Uterus (tissue), 4 donors: ENCODE results near the gene USP30. TPM values are rescaled to one million over a fixed set of nuclear protein-coding genes. Genes with fewer than 3 reads are reported as not detected.

Source experiments
- DNase-seq, 2 donors: peaks; one replicate each; pipeline ENCODE4 v3.0.0-alpha.2; 2019 to 2020
- H3K27ac ChIP-seq, 2 donors: fragments of 200-600 bp; sonication (generic); 1 replicate in 1 of 2; 2 replicates in 1 of 2; pipeline ENCODE4 v1.5.1; 2016 to 2018
- H3K27me3 ChIP-seq, 2 donors: fragments of 200-600 bp; sonication (generic); one replicate each; pipeline ENCODE4 v1.5.1; 2018 to 2019; ENCODE audit warnings: control low read depth in 1 of 2
- H3K36me3 ChIP-seq, 2 donors: fragments of 200-600 bp; sonication (generic); one replicate each; pipeline ENCODE4 v1.5.1; 2019; ENCODE audit warnings: control low read depth in 1 of 2
- H3K4me1 ChIP-seq, 2 donors: fragments of 200-600 bp; sonication (generic); one replicate each; pipeline ENCODE4 v1.5.1; 2018 to 2019; ENCODE audit warnings: control low read depth in 1 of 2
- H3K4me3 ChIP-seq, 2 donors: fragments of 200-600 bp; sonication (generic); 1 replicate in 1 of 2; 2 replicates in 1 of 2; pipeline ENCODE4 v1.5.1; 2018 to 2019; ENCODE audit warnings: mild to moderate bottlenecking in 1 of 2
- H3K9me3 ChIP-seq, 2 donors: fragments of 200-600 bp; sonication (generic); one replicate each; pipeline ENCODE4 v1.5.1; 2019; ENCODE audit warnings: control low read depth in 1 of 2
- CTCF ChIP-seq, 4 experiments: fragments of 200-600 bp in 2 of 4; fragments of 450-650 bp in 2 of 4; sonication (generic) in 2 of 4; IDR thresholded peaks; one replicate each; pipeline ENCODE4 v1.5.1; 2016 to 2019; ENCODE audit warnings: antibody characterized with exemption in 4 of 4, mild to moderate bottlenecking in 2 of 4, moderate library complexity in 1 of 4
- POLR2A ChIP-seq, 2 donors: fragments of 450-650 bp; IDR thresholded peaks; one replicate each; pipeline ENCODE4 v1.6.1; 2016; ENCODE audit warnings: antibody characterized with exemption in 2 of 2, mild to moderate bottlenecking in 1 of 2, moderate library complexity in 1 of 2
- intact Hi-C: fragments of 100-400 bp; cut with DNase I; formaldehyde crosslinking; loops from one replicate; pipeline ENCODE4 v1.15.1; 2023; ENCODE audit warnings: low total_unique reads
- total RNA-seq, 4 donors: library from RNA; depleted of rRNA in 3 of 4; stranded (reverse); fragments of >200 nt in 3 of 4; gene quantifications; one replicate each; pipeline versions ENCODE4 v1.1.0 to v1.2.4, GENCODE V29; 2014 to 2023
- donor health status: DM: yes; HTN: yes; CAD: no.

The USP30 gene
- total RNA-seq, 4 donors from 2014 or later, result 4.1 to 20.2 (median 14.9) TPM

DNA sequence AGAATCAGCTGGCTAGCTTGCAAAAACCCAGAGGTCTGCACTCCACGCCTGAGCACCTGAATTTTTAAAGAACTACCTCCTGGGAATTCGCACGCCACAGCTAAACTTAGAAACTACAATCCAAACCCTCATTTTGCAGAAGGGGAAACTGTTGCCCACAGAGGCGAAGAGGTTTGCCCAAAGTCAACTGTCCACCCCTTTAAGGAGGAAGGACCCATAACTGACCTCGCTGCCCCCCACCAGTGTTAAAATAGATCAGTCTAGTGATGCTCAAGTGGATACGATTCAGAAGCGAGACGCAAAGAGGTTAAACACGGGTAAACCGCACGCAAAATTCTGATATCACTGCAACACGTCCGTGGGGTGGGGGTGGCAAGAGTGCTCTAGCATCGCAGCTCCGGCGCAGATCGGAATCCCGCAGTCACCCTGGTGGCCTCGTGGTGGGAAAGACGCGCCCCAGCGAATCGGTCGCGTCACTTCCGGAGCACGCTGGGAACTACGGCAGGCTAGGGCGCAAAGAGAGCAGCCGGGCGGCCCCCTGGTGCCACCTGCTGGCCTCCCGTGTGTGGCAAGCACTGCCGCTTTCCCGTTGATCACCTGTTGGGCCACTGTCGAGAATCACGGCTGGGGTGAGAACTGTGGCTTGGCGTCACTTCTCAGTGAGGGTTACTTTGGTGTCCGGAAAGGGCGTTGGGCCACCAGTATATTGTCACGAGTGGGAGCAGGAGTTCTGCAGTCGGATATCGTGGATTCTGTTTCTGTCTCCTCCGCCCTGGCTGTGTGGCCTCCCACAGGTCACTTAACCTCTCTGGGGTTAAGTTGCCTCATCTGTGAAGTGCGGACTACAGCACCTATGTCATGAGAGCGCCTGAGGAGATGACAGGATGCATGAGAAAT, 40.9 kb downstream of the USP30 start, which contains the start of gene ALKBH2:
Gene ALKBH2, minus strand, starts transcription at position 451 of the 897 bp plus-strand sequence. CDS start 686 bp downstream, outside the sequence.
- Histone ChIP-seq H3K9me3 (no peaks in the 10 kb centered on the region), H3K27me3 (no peaks in the 10 kb centered on the region), H3K36me3 (no peaks in the 10 kb centered on the region), H3K4me3 (peak within 1 kb of the TSS; percentile 49 to 50), H3K4me1 (peaks cover 10 to 17% of the 10 kb centered on the region in 2 donors), H3K27ac (peak within 1 kb of the TSS; percentile 62 to 78)
- TF ChIP-seq POLR2A (IDR thresholded peaks at IDR 0.05), result peak; percentile 17 to 49
- TF ChIP-seq CTCF (IDR thresholded peaks at IDR 0.05), result peak; percentile 97 to 99 (median 98)
- intact Hi-C loops, result loop anchor here (10.0 kb wide), 1 partner anchor 528 kb away; the partner anchor contains the start of genes ISCU and SART3
- DNase-seq, result peak; percentile 90 to 92

DNA sequence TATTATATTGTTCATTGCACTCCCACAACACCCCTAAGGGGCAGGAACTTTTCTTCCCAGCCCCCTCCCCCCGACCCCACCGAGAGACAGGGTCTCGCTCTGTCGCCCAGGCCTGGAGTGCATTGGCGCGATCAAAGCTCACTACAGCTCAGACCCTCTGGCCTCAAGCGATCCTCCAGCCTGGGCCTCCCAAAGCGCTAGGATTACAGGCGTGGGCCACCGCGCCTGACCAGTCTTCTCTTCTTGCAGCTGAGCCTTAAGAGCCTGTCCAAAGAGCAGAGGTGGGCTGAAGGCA, 44.7 kb downstream of the USP30 start:
- Histone ChIP-seq H3K36me3 (no peaks in the 10 kb centered on the region), H3K27ac (no peak overlapping the region), H3K4me1 (peaks cover 10 to 17% of the 10 kb centered on the region in 2 donors), H3K9me3 (no peaks in the 10 kb centered on the region), H3K27me3 (no peaks in the 10 kb centered on the region), H3K4me3 (no peak overlapping the region)
- no peak for DNase-seq
- TF ChIP-seq CTCF (IDR thresholded peaks at IDR 0.05) (no peak), POLR2A (IDR thresholded peaks at IDR 0.05) (no peak)
- intact Hi-C loops, result loop anchor here (10.0 kb wide), 1 partner anchor 532 kb away; the partner anchor contains the start of genes ISCU and SART3

GRCh38 chr12:109097435-109098182, 45.2 kb downstream of the USP30 start, which contains the start of gene UNG:
UNG (plus strand) TSS chr12:109097597; CDS start chr12:109097680, 83 bp downstream.
- TF ChIP-seq POLR2A (IDR thresholded peaks at IDR 0.05), result no peak
- no peak for TF ChIP-seq CTCF (IDR thresholded peaks at IDR 0.05)
- intact Hi-C loops, result loop anchor here (10.0 kb wide), 1 partner anchor 533 kb away; the partner anchor contains the start of genes ISCU and SART3
- Histone ChIP-seq H3K4me1 (peaks cover 5 to 14% of the 10 kb centered on the region in 2 donors), H3K9me3 (no peaks in the 10 kb centered on the region), H3K27ac (peak within 1 kb of the TSS; percentile 77 to 91), H3K4me3 (peak within 1 kb of the TSS; percentile 51 to 89), H3K27me3 (no peaks in the 10 kb centered on the region), H3K36me3 (no peaks in the 10 kb centered on the region)
- DNase-seq, result peak; percentile 97

DNA sequence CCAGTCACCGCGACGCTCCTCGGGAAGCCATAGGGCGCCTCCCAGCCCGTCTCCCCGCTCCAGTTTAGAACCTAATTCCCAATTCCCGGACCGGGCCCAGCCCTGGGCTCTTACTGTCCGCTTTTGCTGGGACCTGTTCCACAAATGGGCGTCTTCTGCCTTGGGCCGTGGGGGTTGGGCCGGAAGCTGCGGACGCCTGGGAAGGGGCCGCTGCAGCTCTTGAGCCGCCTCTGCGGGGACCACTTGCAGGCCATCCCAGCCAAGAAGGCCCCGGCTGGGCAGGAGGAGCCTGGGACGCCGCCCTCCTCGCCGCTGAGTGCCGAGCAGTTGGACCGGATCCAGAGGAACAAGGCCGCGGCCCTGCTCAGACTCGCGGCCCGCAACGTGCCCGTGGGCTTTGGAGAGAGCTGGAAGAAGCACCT, 45.8 kb downstream of the USP30 start:
- Histone ChIP-seq H3K36me3 (no peaks in the 10 kb centered on the region), H3K9me3 (no peaks in the 10 kb centered on the region), H3K27me3 (no peaks in the 10 kb centered on the region), H3K4me3 (peak overlapping the region; percentile 51 to 89), H3K27ac (peak overlapping the region; percentile 77 to 91), H3K4me1 (peaks cover 4 to 14% of the 10 kb centered on the region in 2 donors)
- no peak for DNase-seq
- TF ChIP-seq CTCF (IDR thresholded peaks at IDR 0.05), result no peak
- peak; percentile 44 to 55 for TF ChIP-seq POLR2A (IDR thresholded peaks at IDR 0.05)
- intact Hi-C loops, result loop anchor here (10.0 kb wide), 1 partner anchor 533 kb away; the partner anchor contains the start of genes ISCU and SART3
